ENCODE data around the gene FER1L5. TPM values are rescaled to one million over a fixed set of nuclear protein-coding genes. Genes with fewer than 3 reads are reported as not detected.

FER1L5 gene
- total RNA-seq, 1 donor from 2014 or later = 1.0 TPM

DNA sequence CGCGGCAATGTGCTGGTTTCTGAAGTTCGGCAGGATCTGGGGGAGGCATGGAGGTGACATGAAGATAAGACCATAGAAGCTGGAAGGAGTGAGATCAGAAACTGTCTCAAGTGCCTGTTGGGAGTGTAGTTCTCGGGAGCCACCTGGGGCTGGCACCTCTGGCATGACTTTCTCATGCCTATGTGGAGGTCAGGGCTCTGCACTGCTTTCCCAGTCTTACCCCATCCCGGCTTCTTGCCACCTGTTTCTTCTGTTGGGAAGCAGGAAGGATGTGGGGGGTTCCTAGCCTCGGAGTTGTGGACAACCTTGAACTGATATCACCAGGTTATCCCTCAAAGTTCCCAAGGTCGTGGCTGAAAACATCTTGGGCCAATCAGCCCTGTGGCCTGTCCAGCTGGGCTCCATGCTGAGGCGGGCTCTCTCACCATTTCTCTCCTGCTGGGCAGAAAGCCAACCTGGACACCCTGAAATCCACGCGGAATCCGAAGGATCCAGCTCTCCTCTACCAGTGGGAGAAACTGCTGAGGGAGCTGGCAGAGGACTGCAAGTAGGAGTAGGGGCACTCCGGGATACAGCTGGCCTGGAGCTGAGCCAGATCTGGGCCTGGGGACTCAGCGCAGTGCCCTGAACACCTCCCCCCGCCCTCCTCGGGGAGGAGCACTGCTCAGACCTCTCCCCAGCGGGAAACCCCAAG is 42.5 kb downstream of the FER1L5 start:
- H3K4me3 Mint-ChIP-seq (ENCODE audit: unreplicated experiment) = no peak overlapping the region
- no peaks in the 10 kb centered on the region for H3K36me3 Mint-ChIP-seq (ENCODE audit: low read depth, unreplicated experiment)
- no peaks in the 10 kb centered on the region for H3K9me3 Mint-ChIP-seq (ENCODE audit: unreplicated experiment)
- no peak overlapping the region for H3K27ac Mint-ChIP-seq (ENCODE audit: unreplicated experiment)
- no peaks in the 10 kb centered on the region for H3K4me1 Mint-ChIP-seq (ENCODE audit: unreplicated experiment)
- DNase-seq (ENCODE audit: low spot score) = no peak
- H3K27me3 Mint-ChIP-seq (ENCODE audit: unreplicated experiment) = peaks cover 2% of the 10 kb centered on the region
- TF ChIP-seq, protein P1, sequence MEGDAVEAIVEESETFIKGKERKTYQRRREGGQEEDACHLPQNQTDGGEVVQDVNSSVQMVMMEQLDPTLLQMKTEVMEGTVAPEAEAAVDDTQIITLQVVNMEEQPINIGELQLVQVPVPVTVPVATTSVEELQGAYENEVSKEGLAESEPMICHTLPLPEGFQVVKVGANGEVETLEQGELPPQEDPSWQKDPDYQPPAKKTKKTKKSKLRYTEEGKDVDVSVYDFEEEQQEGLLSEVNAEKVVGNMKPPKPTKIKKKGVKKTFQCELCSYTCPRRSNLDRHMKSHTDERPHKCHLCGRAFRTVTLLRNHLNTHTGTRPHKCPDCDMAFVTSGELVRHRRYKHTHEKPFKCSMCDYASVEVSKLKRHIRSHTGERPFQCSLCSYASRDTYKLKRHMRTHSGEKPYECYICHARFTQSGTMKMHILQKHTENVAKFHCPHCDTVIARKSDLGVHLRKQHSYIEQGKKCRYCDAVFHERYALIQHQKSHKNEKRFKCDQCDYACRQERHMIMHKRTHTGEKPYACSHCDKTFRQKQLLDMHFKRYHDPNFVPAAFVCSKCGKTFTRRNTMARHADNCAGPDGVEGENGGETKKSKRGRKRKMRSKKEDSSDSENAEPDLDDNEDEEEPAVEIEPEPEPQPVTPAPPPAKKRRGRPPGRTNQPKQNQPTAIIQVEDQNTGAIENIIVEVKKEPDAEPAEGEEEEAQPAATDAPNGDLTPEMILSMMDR (IDR thresholded peaks at IDR 0.05; ENCODE audit: unreplicated experiment) = no peak

DNA sequence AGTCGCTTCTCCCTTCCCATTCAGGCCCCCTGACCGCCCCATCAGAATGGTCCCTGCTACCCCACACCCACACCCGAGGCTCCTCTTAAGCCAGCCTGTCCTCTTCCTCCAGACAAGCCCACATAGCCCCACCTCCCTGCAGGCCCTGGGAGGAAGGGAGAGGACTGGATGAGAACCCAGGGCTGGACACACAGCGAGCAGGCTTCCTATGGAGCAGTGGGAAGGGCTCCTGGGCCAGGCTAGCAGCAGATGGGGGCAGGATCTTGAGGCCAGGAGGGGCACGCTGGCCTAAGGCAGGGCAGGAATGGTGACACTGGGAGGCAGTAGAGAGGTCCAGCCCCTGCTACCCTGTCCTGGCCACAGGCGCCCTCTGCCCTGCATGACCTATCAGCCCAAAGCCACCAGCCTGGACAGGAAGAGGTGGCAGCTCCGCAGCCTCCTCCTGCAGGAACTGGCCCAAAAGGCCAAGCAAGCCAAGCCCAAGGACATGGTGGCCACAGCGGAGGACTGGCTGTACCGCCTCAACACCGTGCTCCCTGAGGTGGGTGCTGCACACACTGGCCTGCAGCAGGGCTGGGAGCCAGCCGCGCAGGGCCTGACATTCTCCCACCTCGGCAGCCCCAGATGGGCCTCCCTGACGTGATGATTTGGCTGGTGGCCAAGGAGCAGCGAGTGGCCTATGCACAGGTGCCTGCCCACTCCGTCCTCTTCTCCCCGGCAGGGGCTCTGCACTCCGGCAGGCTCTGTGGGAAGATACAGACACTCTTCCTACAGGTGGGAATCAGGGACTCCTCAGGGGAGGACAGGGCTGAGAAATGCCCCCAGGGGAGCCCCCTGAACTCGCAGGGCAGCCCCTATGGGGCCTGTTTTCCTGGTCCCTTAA is 43.3 kb downstream of the FER1L5 start:
- no peak overlapping the region for H3K27ac Mint-ChIP-seq (ENCODE audit: unreplicated experiment)
- no peaks in the 10 kb centered on the region for H3K36me3 Mint-ChIP-seq (ENCODE audit: low read depth, unreplicated experiment)
- H3K4me3 Mint-ChIP-seq (ENCODE audit: unreplicated experiment) = no peak overlapping the region
- TF ChIP-seq, protein P1 (IDR thresholded peaks at IDR 0.05; ENCODE audit: unreplicated experiment) = no peak
- no peaks in the 10 kb centered on the region for H3K4me1 Mint-ChIP-seq (ENCODE audit: unreplicated experiment)
- no peaks in the 10 kb centered on the region for H3K9me3 Mint-ChIP-seq (ENCODE audit: unreplicated experiment)
- H3K27me3 Mint-ChIP-seq (ENCODE audit: unreplicated experiment) = peaks cover 2% of the 10 kb centered on the region
- no peak for DNase-seq (ENCODE audit: low spot score)

DNA sequence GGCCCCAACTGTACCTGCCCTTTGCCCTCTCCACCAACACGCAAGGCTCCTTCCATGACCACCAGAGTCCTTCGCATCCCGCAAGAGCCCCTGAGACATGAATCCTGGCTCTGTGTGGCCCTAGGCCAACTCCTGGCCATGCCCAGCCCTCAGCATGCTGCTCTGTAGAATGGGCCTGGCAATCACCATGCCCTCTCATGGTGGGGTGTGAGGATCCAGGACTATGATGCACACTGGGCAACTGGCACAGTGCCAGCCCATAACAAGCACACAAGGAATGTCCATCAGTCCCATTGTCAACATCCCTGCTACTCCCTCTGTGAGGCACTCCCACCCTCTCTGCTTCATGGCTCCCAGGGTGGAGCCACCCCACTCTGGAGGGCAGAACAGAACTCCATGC is 44.7 kb downstream of the FER1L5 start:
- H3K27me3 Mint-ChIP-seq (ENCODE audit: unreplicated experiment) = peaks cover 2% of the 10 kb centered on the region
- H3K36me3 Mint-ChIP-seq (ENCODE audit: low read depth, unreplicated experiment) = no peaks in the 10 kb centered on the region
- TF ChIP-seq, protein P1 (IDR thresholded peaks at IDR 0.05; ENCODE audit: unreplicated experiment) = no peak
- H3K4me3 Mint-ChIP-seq (ENCODE audit: unreplicated experiment) = no peak overlapping the region
- no peaks in the 10 kb centered on the region for H3K9me3 Mint-ChIP-seq (ENCODE audit: unreplicated experiment)
- no peak overlapping the region for H3K27ac Mint-ChIP-seq (ENCODE audit: unreplicated experiment)
- DNase-seq (ENCODE audit: low spot score) = no peak
- H3K4me1 Mint-ChIP-seq (ENCODE audit: unreplicated experiment) = no peaks in the 10 kb centered on the region

DNA sequence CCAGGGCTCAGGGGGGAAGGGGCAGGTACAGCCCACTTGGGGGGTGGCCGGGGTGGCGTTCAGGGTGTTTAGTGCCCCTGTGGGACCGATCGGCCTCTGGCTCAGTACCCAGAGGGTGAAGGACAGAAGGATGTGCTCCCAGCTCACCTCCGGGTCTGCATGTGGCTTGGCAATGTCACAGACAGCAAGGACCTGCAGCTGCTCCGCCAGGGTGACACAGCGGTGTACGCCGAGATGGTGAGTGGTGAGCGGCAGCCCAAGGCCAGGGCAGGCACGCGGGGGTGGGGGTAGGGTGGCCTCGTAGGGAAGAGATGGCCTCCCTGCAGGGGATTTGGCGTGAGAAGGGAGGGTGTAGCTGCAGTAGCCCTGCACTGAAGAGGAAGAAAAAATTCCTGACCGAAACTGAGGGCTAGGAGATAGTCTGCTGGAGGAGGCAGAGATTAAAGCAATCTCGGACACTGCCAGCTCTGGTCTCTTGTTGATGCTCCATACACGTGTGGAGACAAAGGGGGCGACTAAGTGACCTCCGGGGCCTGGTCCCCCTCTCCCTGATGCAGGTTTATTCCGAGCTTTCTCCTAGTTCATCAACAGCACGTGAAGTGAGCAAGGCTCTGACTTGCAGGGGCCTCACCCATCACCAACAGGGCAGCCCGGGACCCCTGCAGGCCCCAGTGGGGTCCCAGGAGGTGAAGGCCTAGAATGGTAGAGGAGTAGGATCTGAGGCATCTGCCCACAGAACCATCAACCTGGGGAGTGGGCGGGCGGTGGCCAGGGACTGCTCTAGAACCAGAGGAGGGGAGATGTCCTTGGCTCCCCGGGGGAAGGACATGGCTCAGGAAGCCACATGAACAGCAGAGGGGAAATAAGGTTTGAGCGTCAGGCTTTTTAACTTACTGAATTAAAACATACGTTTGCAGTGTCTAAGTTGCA is 45.4 kb downstream of the FER1L5 start:
- Mint-ChIP-seq H3K27me3 (ENCODE audit: unreplicated experiment) (peaks cover 2% of the 10 kb centered on the region), H3K4me3 (ENCODE audit: unreplicated experiment) (no peak overlapping the region), H3K4me1 (ENCODE audit: unreplicated experiment) (no peaks in the 10 kb centered on the region), H3K9me3 (ENCODE audit: unreplicated experiment) (no peaks in the 10 kb centered on the region), H3K27ac (ENCODE audit: unreplicated experiment) (no peak overlapping the region), H3K36me3 (ENCODE audit: low read depth, unreplicated experiment) (no peaks in the 10 kb centered on the region)
- no peak for DNase-seq (ENCODE audit: low spot score)
- TF ChIP-seq, protein P1 (IDR thresholded peaks at IDR 0.05; ENCODE audit: unreplicated experiment) = no peak
